Measurements from ENCODE around the gene MXD1.

DNA sequence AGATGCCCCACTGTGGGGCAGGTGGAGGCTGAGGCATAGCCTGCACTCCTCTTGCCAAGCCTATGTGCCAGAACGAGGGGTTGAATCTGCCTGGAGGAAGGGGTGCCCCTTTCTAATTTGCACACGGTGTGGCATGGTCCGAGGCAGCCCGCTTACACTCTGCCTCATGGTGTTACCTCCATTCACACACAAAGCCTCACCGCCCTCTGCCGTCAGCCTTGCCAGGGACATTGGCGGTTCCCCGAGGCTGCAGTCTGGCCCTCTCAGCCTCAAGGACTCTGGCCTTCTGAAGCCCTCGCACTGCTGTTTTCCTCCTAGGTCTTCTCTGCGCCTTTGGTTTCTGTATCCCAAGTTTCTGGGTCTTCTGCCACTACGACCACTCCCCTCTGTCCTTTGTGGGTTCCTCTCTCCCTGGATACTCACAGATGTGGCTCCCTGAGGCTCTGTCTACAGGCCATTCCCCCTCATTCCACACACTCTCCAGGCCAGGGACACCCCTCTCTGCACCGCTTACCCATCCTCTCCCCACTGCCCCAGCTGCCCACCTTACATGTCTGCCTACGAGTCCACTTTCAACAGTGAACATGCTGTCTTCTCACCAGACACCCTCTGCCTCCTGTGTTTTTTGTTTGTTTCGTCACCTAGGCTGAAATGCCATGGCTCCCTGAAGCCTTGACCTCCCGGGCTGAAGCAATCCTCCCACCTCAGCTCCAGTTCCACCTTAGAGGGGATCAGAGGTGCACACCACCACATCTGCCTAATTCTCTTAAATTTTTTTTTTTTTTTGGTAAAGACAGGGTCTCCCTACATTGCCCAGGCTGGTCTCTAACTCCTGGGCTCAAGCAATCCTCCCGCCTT, 54.4 kb downstream of the MXD1 start:
- TF ChIP-seq CTCF (IDR thresholded peaks at IDR 0.05) (no peak), EZH2 (IDR thresholded peaks at IDR 0.05; ENCODE audit: borderline replicate concordance, insufficient read depth, low read depth, low read length, poor library complexity, severe bottlenecking) (no peak)
